Ishikawa (cell line): ENCODE results near the gene DEGS2.

Source experiments
- CEBPB ChIP-seq: IDR thresholded peaks from 2 replicates; pipeline ENCODE4 v1.6.1; 2012
- EGR1 ChIP-seq: IDR thresholded peaks from 2 replicates; pipeline ENCODE4 v1.6.1; 2012
- EP300 ChIP-seq: IDR thresholded peaks from 2 replicates; pipeline ENCODE4 v1.6.1; 2012; ENCODE audit warnings: borderline replicate concordance
- MAX ChIP-seq: IDR thresholded peaks from 2 replicates; pipeline ENCODE4 v1.6.1; 2012
- NFIC ChIP-seq: IDR thresholded peaks from 2 replicates; pipeline ENCODE4 v1.6.1; 2012
- RAD21 ChIP-seq: IDR thresholded peaks from 2 replicates; pipeline ENCODE4 v1.6.1; 2012; ENCODE audit warnings: low read depth
- REST ChIP-seq: IDR thresholded peaks from 2 replicates; pipeline ENCODE4 v1.6.1; 2012; ENCODE audit warnings: low read depth, mild to moderate bottlenecking
- TAF1 ChIP-seq: IDR thresholded peaks from 2 replicates; pipeline ENCODE4 v1.6.1; 2012; ENCODE audit warnings: low read depth, mild to moderate bottlenecking
- TEAD4 ChIP-seq: IDR thresholded peaks from 2 replicates; pipeline ENCODE4 v1.6.1; 2012
- USF1 ChIP-seq: IDR thresholded peaks from 2 replicates; pipeline ENCODE4 v1.6.1; 2012

GRCh38 chr14:100116134-100116533 lies 43.3 kb downstream of the DEGS2 start:
- TF ChIP-seq MAX (no peak), USF1 (no peak), EP300 (peak; percentile 47; the same call in 1 of the 2 replicates), NFIC (peak; percentile 29; the same call in 1 of the 2 replicates), TAF1 (no peak), REST (no peak), TEAD4 (no peak), CEBPB (no peak), EGR1 (no peak), RAD21 (no peak)
